Measurements from ENCODE around the gene C1QTNF1. TPM values are rescaled to one million over a fixed set of nuclear protein-coding genes. Genes with fewer than 3 reads are reported as not detected.
"Not testable (repeated sequence)": the region's sequence is repeated elsewhere in the genome, so short reads cannot be mapped to it uniquely, and the experiment has no call there.

Gene C1QTNF1
- total RNA-seq, 1 experiment from 2014 or later: 4.0 TPM

DNA sequence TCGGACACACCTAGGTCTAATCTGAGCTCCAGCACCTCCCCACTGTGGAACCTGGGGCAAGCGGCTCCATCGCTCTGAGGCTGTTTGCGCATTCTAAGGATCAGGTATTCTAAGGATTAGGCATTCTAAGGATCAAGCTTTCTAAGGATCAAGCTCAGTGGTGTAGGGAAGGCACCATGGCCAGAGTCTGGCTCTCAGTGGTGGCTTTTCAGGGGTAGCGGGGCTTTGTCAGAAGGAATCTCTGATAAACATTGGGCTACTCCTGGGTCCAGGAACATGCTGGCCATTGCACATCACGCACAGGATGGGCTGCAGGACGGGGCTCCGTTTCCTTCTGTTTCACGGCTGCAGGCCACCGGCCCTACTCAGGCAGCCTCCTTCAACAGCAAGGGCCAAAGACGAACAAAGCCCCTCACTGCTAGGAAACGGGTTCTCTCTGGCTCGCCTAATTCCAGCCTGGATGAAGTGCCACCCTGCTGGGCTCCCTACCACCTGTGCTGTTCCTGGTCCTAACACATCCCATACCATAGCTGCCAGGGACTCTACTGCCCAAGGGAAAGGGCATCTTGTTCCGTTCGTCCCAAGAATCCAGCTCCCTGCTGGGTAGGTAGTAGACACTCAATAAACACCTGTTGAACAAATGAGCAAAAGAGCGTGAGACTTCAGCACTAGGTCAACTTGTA lies 5.5 kb downstream of the C1QTNF1 start:
- Histone ChIP-seq H3K4me2 (ENCODE audit: low read length) (no peak overlapping the region), H4K20me1 (ENCODE audit: insufficient read depth) (no peaks in the 10 kb centered on the region), H3K9me2 (ENCODE audit: insufficient read depth) (no peaks in the 10 kb centered on the region), H3K36me3 (ENCODE audit: control insufficient read depth in 1 of 2, insufficient read depth in 2 of 2, low read length in 2 of 2) (no peaks in the 10 kb centered on the region), H3K9ac (ENCODE audit: low read length) (no peak overlapping the region), H3K4me1 (ENCODE audit: control insufficient read depth in 1 of 2, insufficient read depth in 2 of 2, low read length in 2 of 2) (peaks cover 45 to 49% of the 10 kb centered on the region in 2 experiments), H3K27me3 (ENCODE audit: insufficient read depth, low read length) (no peaks in the 10 kb centered on the region), H2AFZ (ENCODE audit: low read depth, low read length, poor library complexity, severe bottlenecking) (no peak overlapping the region), H3K27ac (ENCODE audit: low read depth, low read length) (no peak overlapping the region), H3K4me3 (replicated peaks in 1 of 2; ENCODE audit: low read depth in 1 of 2, low read length in 2 of 2) (no peak overlapping the region), H3K79me2 (ENCODE audit: insufficient read depth, low read length) (no peaks in the 10 kb centered on the region), H3K9me3 (ENCODE audit: control insufficient read depth in 1 of 2, insufficient read depth in 1 of 2, low read depth in 1 of 2, low read length in 2 of 2) (no peaks in the 10 kb centered on the region)
- CTCF ChIA-PET: interaction anchor here (1.3 to 5.0 kb wide), 5 partner anchors 7 to 55 kb away, joined by 3 to 44 read pairs (median 12); no protein-coding TSS in a partner anchor
- BruUV-seq (replicated peaks): no TSS peak
- POLR2A ChIA-PET: no interaction called here
- TF ChIP-seq, protein P1, sequence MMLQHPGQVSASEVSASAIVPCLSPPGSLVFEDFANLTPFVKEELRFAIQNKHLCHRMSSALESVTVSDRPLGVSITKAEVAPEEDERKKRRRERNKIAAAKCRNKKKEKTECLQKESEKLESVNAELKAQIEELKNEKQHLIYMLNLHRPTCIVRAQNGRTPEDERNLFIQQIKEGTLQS (IDR thresholded peaks at IDR 0.05): no peak
- TF ChIP-seq CBX3 (IDR thresholded peaks at IDR 0.05; ENCODE audit: low read depth) (no peak), CEBPB (IDR thresholded peaks at IDR 0.05; ENCODE audit: low read depth) (no peak), SIN3A (IDR thresholded peaks at IDR 0.05; ENCODE audit: low read depth) (no peak)
- no peak for ATAC-seq
- DNase-seq (ENCODE audit: low read depth, low spot score): no peak
- RAD21 ChIA-PET (ENCODE audit: low non-redundant PET in 1 of 2, low total read pairs in 2 of 2, uncharacterized antibody in 2 of 2, unreplicated experiment in 2 of 2): no interaction called here
- intact Hi-C loops (cut with micrococcal nuclease): no loop called here

DNA sequence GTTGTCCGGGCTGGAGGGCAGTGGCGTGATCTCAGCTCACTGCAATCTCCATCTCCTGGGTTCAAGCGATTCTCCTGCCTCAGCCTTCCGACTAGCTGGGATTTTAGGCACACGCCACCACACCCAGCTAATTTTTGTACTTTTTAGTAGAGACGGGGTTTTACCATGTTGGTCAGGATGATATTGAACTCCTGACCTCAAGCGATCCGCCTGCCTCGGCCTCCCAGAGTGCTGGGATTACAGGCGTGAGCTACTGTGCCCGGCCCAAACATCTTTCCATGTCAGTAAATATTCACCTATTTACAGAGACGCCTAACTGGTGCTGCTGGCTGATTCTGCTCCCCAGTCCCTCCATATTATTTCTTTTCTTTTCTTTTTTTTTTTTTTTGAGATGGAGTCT lies 6.7 kb downstream of the C1QTNF1 start:
- H4K20me1 ChIP-seq (ENCODE audit: insufficient read depth); ATAC-seq; H3K36me3 ChIP-seq (ENCODE audit: control insufficient read depth in 1 of 2, insufficient read depth in 2 of 2, low read length in 2 of 2); BruUV-seq (replicated peaks); H3K9ac ChIP-seq (ENCODE audit: low read length); H3K79me2 ChIP-seq (ENCODE audit: insufficient read depth, low read length); H3K4me2 ChIP-seq (ENCODE audit: low read length); H3K27ac ChIP-seq (ENCODE audit: low read depth, low read length); H3K4me3 ChIP-seq (replicated peaks in 1 of 2; ENCODE audit: low read depth in 1 of 2, low read length in 2 of 2); H3K27me3 ChIP-seq (ENCODE audit: insufficient read depth, low read length); intact Hi-C loops (cut with micrococcal nuclease); H3K9me3 ChIP-seq (ENCODE audit: control insufficient read depth in 1 of 2, insufficient read depth in 1 of 2, low read depth in 1 of 2, low read length in 2 of 2); H3K9me2 ChIP-seq (ENCODE audit: insufficient read depth); DNase-seq (ENCODE audit: low read depth, low spot score); RAD21 ChIA-PET (ENCODE audit: low non-redundant PET in 1 of 2, low total read pairs in 2 of 2, uncharacterized antibody in 2 of 2, unreplicated experiment in 2 of 2); H2AFZ ChIP-seq (ENCODE audit: low read depth, low read length, poor library complexity, severe bottlenecking): not testable (repeated sequence)
- CTCF ChIA-PET: interaction anchor here (0.6 to 5.0 kb wide), 3 partner anchors 10 to 231 kb away, joined by 3 to 44 read pairs (median 4); no protein-coding TSS in a partner anchor
- POLR2A ChIA-PET: interaction anchor here (0.7 kb wide), 1 partner anchor 358 kb away, joined by 4 read pairs; no protein-coding TSS in a partner anchor
- H3K4me1 ChIP-seq (ENCODE audit: control insufficient read depth in 1 of 2, insufficient read depth in 2 of 2, low read length in 2 of 2): peaks cover 34 to 37% of the 10 kb centered on the region in 2 experiments

Measured in HCT116 (cell line).